Osteoblast (primary cell): ENCODE data around the gene TGDS. TPM values are rescaled to one million over a fixed set of nuclear protein-coding genes. Genes with fewer than 3 reads are reported as not detected.

Source experiments
- DNase-seq: peaks from one replicate; pipeline ENCODE4 v3.0.0; 2011; ENCODE audit warnings: low spot score, mixed read lengths; ENCODE audit not compliant: insufficient read length; ENCODE audit errors: missing footprints
- H2AFZ ChIP-seq: 2 replicates; pipeline ENCODE4 v1.6.0; 2011; ENCODE audit warnings: mild to moderate bottlenecking, low read length
- H3K27ac ChIP-seq: 2 replicates; pipeline ENCODE4 v1.5.1; 2011; ENCODE audit warnings: mild to moderate bottlenecking, low read depth, low read length, moderate library complexity
- H3K27me3 ChIP-seq: 2 replicates; pipeline ENCODE4 v1.6.0; 2012; ENCODE audit warnings: mild to moderate bottlenecking, control low read depth, inconsistent platforms, low read length, moderate library complexity; ENCODE audit not compliant: insufficient read depth
- H3K36me3 ChIP-seq: 2 replicates; pipeline ENCODE4 v1.5.1; 2011; ENCODE audit warnings: mild to moderate bottlenecking, low read length, control low read depth, moderate library complexity; ENCODE audit not compliant: insufficient read depth
- H3K4me1 ChIP-seq: 2 replicates; pipeline ENCODE4 v1.5.1; 2011; ENCODE audit warnings: mild to moderate bottlenecking, low read length, control low read depth, moderate library complexity; ENCODE audit not compliant: insufficient read depth
- H3K4me2 ChIP-seq: 2 replicates; pipeline ENCODE4 v1.6.0; 2011; ENCODE audit warnings: mild to moderate bottlenecking, low read length; ENCODE audit not compliant: insufficient read depth
- H3K4me3 ChIP-seq: fragments of 200-600 bp; sonication (generic); 3 replicates; pipeline ENCODE4 v1.5.1; 2012; ENCODE audit warnings: mild to moderate bottlenecking, low read length, inconsistent platforms; ENCODE audit not compliant: insufficient read depth
- H3K79me2 ChIP-seq: 2 replicates; pipeline ENCODE4 v1.6.0; 2012; ENCODE audit warnings: mild to moderate bottlenecking, low read length, control low read depth, inconsistent platforms; ENCODE audit not compliant: insufficient read depth
- H3K9me3 ChIP-seq: 2 replicates; pipeline ENCODE4 v1.5.1; 2011; ENCODE audit warnings: low read depth, low read length, control low read depth
- H4K20me1 ChIP-seq: 2 replicates; pipeline ENCODE4 v1.6.0; 2012; ENCODE audit warnings: mild to moderate bottlenecking, low read length, control low read depth; ENCODE audit not compliant: insufficient read depth
- total RNA-seq: library from RNA; depleted of rRNA; stranded (reverse); fragments of >200 nt; gene quantifications from 2 replicates; pipeline ENCODE4 v1.2.3, GENCODE V29; 2012
- TF ChIP-seq, protein P1 (sequence below): IDR thresholded peaks from 2 replicates; pipeline ENCODE4 v1.5.1; 2011; ENCODE audit warnings: mild to moderate bottlenecking, low read depth, low read length, moderate library complexity; ENCODE audit errors: extremely low read depth

The TGDS gene
- total RNA-seq, 1 donor, result 11.9 TPM

DNA sequence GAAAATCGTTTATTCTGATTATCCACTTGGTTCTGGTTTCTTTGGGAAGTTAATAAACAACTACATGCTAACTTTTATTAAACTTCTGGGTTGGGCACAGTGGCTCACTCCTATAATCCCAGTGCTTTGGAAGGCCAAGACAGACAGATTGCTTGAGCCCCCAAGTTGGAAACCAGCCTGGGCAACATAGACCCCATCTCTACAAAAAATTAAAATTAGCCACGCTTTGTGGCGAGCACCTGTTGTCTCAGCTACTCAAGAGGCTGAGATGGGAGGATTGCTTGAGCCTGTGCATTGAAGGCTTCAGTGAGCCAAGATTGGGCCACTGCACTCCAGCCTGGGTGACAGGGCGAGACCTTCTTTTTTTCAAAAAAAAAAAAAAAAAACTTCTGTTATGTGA, 27.4 kb upstream of the TGDS start:
- no peak overlapping the region for H3K27ac ChIP-seq
- no peaks in the 10 kb centered on the region for H3K9me3 ChIP-seq
- H3K4me3 ChIP-seq, result no peak overlapping the region
- peaks cover 6% of the 10 kb centered on the region for H4K20me1 ChIP-seq
- TF ChIP-seq, protein P1, sequence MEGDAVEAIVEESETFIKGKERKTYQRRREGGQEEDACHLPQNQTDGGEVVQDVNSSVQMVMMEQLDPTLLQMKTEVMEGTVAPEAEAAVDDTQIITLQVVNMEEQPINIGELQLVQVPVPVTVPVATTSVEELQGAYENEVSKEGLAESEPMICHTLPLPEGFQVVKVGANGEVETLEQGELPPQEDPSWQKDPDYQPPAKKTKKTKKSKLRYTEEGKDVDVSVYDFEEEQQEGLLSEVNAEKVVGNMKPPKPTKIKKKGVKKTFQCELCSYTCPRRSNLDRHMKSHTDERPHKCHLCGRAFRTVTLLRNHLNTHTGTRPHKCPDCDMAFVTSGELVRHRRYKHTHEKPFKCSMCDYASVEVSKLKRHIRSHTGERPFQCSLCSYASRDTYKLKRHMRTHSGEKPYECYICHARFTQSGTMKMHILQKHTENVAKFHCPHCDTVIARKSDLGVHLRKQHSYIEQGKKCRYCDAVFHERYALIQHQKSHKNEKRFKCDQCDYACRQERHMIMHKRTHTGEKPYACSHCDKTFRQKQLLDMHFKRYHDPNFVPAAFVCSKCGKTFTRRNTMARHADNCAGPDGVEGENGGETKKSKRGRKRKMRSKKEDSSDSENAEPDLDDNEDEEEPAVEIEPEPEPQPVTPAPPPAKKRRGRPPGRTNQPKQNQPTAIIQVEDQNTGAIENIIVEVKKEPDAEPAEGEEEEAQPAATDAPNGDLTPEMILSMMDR, result no peak
- peaks cover 3% of the 10 kb centered on the region for H3K79me2 ChIP-seq
- no peak overlapping the region for H2AFZ ChIP-seq
- peaks cover 69% of the 10 kb centered on the region for H3K36me3 ChIP-seq
- H3K27me3 ChIP-seq, result no peaks in the 10 kb centered on the region
- no peaks in the 10 kb centered on the region for H3K4me1 ChIP-seq
- H3K4me2 ChIP-seq, result no peak overlapping the region
- no peak for DNase-seq

DNA sequence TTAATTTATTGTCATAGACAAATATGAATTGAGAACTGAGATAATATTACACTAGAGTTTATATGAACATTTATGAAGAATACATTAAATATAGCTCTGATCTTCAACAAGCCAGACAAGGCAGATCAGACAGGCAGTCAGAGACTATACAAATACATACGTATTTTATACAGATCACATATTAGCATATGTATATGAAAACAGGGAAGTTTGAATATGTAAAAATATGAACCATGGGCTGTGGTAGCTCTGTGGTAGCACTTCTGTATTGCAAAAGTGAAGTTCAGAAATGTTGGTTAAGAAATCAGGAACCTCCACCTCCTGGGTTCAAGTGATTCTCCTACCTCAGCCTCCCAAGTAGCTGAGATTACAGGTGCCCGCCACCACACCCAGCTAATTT, 26.4 kb upstream of the TGDS start:
- DNase-seq, result no peak
- Histone ChIP-seq H3K27me3 (no peaks in the 10 kb centered on the region), H3K4me3 (no peak overlapping the region), H3K36me3 (peaks cover 70% of the 10 kb centered on the region), H3K27ac (no peak overlapping the region), H3K9me3 (no peaks in the 10 kb centered on the region), H4K20me1 (peaks cover 10% of the 10 kb centered on the region), H3K4me2 (no peak overlapping the region), H3K4me1 (no peaks in the 10 kb centered on the region), H3K79me2 (peaks cover 3% of the 10 kb centered on the region), H2AFZ (no peak overlapping the region)
- TF ChIP-seq, protein P1, result no peak

DNA sequence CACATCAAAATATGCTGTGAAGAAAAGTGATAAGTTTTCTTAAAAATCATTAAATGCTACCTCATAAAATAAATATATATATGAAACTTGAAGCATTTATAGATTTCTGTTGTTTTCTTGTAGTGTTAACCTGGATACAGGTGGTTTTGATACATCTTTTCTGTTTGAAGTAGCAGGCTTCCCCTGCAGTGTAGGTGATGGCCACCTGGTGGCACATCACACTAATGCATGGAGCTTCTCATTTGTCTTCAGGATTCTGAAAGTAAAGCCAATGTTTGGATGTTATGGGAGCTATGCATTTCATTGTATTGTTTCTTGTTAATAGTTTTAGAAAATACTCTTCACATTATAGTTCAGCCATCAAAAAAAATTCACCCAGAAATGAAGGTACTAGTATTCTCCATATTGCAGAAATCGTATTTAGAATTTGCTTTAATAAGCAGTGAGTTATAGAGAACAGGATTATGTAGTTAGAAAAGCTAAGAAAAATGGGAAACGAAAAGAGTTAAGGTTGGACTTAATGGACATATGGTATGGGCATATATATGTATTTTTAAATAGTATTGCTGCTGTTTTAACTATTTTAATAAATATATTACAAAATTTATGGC, 24.4 kb upstream of the TGDS start:
- Histone ChIP-seq H4K20me1 (peaks cover 13% of the 10 kb centered on the region), H3K27ac (no peak overlapping the region), H3K4me2 (no peak overlapping the region), H2AFZ (no peak overlapping the region), H3K4me1 (no peaks in the 10 kb centered on the region), H3K36me3 (peaks cover 55% of the 10 kb centered on the region), H3K27me3 (no peaks in the 10 kb centered on the region), H3K9me3 (no peaks in the 10 kb centered on the region), H3K79me2 (peaks cover 5% of the 10 kb centered on the region), H3K4me3 (no peak overlapping the region)
- TF ChIP-seq, protein P1, result peak; percentile 69
- DNase-seq, result no peak

DNA sequence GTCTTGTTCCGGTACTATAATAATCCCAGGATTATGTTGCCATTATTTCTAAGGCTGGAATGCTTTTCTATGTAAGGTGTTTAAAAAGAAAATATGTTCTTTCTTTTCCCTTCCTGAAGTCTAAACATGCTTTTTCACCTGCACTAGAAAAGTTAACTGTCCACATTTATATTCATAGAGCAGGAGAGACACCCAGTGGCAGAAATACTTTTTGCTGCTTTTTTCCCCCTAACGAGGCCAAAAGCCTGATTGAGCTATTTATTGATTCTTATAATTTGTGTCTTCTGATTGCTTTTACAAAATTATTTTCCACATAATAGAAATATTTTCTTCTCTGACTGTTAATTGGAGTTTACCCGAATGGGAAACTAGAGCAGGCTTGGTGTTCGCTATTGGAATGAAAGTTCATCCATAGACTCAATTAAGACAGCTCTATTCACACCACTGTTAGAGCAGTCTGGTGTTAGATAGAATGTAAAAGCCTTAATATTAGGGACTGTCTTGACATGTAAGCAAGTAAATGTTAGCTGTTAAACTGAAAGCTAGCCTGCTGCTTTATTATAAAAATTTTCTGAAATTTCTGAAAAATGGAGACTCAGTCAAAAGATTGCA, 21.5 kb upstream of the TGDS start:
- H3K27me3 ChIP-seq, result no peaks in the 10 kb centered on the region
- no peaks in the 10 kb centered on the region for H3K9me3 ChIP-seq
- TF ChIP-seq, protein P1, result peak; percentile 64
- H3K36me3 ChIP-seq, result peaks cover 40% of the 10 kb centered on the region
- H3K79me2 ChIP-seq, result peaks cover 13% of the 10 kb centered on the region
- H2AFZ ChIP-seq, result no peak overlapping the region
- no peak overlapping the region for H3K4me2 ChIP-seq
- H3K4me1 ChIP-seq, result no peaks in the 10 kb centered on the region
- no peak for DNase-seq
- peaks cover 13% of the 10 kb centered on the region for H4K20me1 ChIP-seq
- no peak overlapping the region for H3K4me3 ChIP-seq
- H3K27ac ChIP-seq, result no peak overlapping the region
